ENCODE measurements around the gene DHCR7.

GRCh38 chr11:71474771-71475483 is 26.7 kb upstream of the DHCR7 start:
- TF ChIP-seq ZNF274 (IDR thresholded peaks at IDR 0.05; ENCODE audit: low read depth, low read length): no peak
- no peak for TF ChIP-seq YY1 (IDR thresholded peaks at IDR 0.05; ENCODE audit: insufficient read depth, insufficient read length)
- TF ChIP-seq SUZ12 (IDR thresholded peaks at IDR 0.05; ENCODE audit: extremely low read depth, insufficient read depth, insufficient read length): no peak
